Esophagus mucosa (tissue), 1 donor: Measurements from ENCODE around the gene IFI27L2. TPM values are rescaled to one million over a fixed set of nuclear protein-coding genes. Genes with fewer than 3 reads are reported as not detected.

Experiments
- ATAC-seq: fragments of 200-7000 bp; cut with Tn5 transposase; one replicate; pipeline ENCODE4 v1.9.1; 2020
- total RNA-seq: library from RNA; stranded (reverse); gene quantifications from one replicate; pipeline ENCODE4 v1.2.4, GENCODE V29; 2023
- donor health status: DM: yes; HTN: yes; CAD: no.

The IFI27L2 gene
- total RNA-seq, 1 donor from 2014 or later = 30.8 TPM

DNA sequence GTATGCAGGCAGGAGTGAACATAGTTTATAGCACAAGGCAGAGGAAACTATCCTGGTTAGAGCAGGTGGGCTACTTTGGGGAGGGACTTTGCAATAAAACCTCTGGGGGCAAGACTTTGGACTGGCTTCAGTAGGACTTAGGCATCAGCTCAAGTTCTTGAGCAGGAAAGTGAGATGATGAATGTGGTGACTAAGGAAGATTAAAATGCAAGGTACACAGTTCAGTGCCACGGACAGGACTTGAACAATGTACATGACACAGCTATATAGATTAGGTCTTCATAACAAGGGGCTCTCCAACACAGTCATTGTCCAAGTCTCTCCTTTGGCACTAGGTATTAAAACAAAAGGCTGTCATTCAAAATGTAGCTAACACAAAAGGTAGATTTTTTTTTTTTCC is 23.3 kb upstream of the IFI27L2 start:
- no peak for ATAC-seq

DNA sequence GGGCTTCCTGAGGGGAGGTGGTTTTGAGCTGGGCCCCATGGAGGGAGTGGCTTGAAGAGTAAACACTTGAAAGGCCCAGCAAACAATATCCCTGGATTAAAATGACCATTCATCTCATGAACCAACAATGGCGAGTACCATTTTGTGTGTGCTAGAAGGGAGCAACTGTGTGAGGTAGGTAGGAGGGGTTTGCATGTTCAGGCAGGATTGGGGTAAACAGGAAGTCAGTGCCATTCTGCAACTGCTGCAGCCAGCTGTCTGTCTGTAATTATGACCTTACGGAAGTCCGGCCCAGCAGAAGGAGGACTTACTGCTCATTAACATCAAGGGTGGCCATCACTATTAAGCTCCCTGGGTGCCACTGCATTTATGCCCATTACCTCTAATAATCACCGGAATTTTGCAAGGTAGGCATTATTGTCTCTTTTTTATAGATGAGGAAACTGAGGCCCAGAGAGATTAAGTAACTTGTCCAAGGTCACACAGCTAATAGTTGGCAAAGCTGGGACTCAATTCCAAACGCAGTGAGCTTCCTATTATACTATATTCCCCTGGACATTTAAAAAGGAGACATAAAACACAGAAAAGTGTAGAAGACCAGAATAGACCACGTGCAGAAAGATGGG is 16.6 kb upstream of the IFI27L2 start:
- no peak for ATAC-seq

DNA sequence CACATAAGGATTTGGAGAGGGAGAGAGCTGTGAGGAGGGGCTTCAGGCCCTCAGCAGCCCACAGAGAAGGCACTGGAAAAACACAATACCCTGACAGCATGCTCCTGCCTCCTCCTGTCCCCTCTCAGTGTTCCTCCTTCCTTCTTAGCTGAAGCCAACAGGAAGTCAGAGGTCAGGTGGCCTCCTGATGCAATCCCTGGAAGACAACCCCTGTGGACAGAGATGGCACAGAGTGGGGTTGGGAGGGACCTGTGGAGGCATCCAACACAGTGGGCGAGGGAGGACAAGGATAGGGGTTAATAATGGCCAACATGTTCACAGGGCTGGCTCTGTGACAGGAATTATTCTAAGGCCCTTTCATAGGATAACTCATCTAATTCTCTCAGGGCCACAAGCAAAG is 15.4 kb upstream of the IFI27L2 start:
- ATAC-seq = peak; percentile 29

DNA sequence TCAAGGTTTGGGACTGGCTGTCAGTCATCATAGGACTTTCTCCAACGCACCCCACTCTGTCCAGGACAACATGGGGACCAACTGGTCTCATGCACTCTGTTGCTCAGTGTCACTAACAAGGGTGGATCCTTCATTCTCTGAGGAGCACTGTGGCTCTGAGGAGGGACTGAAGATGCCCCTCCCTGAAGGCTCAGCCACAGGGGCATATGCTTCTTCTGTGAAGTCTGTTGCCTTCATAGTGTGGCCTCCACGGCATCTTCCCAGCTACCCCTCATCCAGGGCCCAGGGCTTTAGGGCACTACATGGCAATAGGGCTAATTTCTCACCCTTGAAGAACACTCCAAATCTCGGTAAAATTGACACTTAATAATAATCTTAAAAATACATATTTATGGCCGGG is 14.3 kb upstream of the IFI27L2 start:
- ATAC-seq = peak; percentile 28

DNA sequence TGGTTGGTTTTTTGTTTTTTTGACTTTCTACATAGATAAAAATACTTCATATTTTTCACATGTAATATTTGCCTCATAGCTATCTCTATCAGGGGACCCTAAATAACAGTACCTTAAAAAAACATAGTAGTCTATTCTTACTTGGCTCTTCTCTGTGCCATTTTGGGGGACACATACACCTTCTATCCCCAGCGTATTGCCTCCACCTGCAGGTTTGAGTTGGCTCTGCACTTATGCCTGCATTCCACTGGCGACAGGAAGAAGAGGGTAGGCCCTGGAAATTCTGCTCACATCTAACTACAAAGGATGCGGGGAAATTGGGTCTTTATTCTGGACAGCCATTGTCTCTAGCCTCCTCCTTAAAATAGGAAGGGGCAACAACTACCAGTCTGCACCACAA is 13.8 kb upstream of the IFI27L2 start:
- ATAC-seq = no peak

DNA sequence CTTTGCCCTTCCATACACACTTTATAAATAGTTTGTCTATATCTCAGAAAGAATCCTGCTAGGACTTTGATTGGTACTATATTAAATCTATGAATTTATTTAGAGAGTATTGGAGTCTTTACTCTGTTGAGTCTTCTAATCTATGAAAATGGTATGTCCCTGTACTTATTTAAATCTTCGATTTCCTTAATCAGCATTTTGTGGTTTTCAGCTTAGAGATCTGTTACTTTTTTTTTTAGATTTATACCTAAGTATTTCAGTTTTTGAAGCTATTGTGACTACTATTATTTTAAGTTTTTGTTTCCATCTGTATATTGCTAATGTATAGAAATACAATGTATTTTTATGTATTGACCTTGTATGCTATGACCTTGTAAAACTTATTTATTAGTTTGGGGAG is 13.4 kb upstream of the IFI27L2 start:
- ATAC-seq = no peak

DNA sequence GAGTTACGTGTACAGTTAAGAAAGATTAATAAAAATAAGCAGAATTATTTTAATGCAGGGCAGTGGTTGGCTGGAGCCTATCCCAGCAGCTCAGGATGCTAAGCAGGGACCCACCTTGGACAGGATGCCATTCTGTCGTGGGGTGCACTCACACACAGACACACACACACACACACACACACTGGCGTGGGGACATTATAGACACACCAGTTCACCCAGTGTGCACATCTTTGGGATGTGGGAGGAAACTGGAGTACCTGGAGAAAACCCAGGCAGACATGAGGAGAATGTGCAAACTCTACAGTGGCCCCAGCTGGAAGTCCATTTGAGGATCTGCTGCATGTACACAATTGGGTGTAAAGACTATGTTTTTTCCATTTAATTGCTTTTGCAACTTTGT is 12.8 kb upstream of the IFI27L2 start:
- no peak for ATAC-seq

DNA sequence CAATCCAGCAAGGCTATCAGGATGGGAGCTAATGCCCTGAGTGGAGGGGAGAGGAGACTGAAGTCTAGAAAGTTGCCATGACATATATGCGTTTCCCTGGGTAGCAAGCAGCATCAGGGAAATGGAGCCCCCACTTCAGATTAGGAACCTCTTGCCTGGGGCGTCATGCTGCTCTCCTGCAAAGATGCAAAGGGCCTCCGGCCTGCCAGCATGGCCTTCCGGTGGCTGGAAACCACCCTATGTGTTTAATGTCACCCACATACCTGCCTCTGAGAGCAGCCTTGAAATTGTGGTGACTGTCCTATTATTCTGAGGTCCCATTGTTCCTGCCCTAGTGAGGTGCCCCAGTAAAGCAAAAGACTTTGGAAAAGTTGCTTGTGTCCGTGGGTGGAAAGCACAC is 10.0 kb upstream of the IFI27L2 start:
- ATAC-seq = no peak

DNA sequence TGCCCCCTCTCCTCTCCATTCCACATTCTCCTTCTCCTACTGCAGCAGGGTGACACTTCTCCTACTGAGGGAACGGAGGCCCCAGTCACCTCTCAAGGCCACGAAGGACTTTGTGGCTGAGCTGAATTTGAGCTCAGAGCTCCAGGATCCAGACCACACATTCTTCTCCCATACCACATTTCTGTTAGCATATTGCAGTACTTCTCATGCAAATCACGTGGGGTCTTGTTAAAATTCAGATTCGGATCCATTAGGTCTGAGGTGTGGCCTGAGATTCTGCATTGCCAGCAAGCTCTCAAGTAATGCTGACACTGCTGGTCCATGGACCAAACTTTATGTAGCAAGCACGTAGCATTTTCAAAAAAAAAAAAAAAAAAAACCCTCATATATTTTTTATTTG is 9.6 kb upstream of the IFI27L2 start:
- ATAC-seq = no peak

DNA sequence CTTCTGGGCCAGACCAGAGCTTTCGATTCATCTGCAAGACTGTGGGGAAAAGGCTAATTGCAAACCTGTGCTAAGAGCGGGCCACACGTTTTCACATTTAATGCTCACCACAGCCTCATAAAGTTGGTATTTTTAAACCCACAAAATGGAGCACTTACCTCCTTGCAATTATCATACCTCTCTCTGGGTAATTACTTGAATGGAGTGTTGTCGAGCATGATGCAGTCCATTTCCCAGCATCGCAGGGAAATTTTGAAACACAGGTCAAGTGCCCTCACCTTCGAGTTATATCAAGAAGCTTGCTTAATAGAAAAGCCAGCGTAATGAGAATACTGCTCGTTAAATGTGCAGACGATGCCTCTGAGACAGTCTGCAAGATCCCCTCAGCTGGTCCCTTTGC is 8.8 kb upstream of the IFI27L2 start:
- no peak for ATAC-seq

DNA sequence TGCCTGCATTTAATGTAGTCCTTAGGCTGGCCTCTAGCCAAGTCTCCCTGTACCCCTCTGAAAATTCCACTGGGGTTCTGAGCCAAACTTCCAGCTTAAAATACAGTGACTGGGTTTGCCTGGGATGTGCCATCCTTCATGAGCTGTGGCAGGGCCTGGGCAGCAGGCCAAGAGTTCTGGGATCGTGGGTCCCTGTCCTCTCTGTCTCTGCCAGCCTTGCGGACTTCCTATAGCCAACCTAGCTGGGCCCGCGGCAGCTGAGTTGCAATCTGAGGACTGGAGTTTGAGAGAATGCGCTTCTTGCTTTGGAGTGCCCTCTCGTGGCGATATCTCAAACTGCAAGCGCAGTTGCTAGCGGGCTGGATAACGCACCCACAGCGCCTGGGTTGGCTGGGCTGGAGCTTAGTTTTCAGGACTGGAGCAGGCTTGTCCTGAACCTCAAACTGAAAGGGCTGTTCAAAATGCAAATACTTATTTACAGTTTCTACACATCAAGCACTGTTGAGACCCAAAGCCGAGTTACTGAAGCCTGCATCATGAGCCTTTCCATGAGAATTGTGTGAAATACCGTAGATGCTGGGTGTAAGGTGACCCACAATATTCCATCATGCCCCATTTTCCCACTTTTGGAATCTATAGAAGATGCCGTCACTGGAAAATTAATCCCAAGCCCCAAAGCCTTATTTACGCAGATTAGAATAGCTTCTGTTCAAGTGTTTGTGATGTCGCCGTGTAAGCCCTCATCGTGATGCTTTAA is 7.3 kb upstream of the IFI27L2 start:
- ATAC-seq = peak; percentile 91

DNA sequence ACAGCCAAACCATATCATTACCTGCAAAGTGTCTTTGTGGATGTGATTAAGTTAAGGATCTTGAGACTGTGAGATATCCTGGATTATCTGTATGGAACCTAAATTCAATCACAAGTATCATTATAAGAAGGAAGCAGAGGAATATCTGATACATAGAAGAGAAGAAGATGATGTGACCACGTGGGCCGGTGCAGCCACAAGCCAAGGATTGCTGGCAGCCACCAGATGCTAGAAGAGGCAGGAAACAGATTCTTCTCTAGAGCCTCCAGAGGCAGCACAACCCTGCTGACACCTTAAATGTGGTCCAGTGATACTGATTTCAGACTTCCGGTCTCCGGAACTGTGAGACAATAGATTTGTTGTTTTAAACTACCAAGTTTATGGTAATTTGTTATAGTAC is 6.1 kb upstream of the IFI27L2 start:
- no peak for ATAC-seq

DNA sequence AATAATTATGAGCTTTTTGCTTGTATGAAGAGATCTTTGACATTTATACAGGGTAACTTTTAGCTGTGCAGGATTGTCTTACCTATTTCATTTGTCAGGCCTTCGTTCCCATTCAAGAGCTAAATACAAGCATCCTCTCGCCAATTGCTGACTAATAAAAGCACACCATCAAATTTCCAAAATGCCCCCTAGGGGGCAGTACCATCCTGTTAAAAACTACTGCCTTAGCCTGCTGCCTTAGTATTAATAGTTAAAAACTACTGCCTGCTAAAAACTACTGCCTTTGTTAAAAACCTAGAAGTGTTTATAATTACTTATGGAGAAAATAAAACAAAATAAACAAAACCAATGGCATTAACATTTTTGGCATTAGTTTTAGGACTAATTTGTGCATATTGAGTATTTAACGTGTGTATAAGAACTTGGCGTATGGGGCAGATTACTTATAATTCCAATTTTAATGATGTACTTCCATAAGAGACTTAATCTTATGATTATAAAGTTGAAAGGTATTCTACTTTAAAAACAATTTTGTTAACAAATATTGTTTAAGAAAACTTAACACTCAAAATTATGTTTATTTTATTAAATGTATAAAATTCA is 3.0 kb upstream of the IFI27L2 start:
- ATAC-seq = peak; percentile 35

DNA sequence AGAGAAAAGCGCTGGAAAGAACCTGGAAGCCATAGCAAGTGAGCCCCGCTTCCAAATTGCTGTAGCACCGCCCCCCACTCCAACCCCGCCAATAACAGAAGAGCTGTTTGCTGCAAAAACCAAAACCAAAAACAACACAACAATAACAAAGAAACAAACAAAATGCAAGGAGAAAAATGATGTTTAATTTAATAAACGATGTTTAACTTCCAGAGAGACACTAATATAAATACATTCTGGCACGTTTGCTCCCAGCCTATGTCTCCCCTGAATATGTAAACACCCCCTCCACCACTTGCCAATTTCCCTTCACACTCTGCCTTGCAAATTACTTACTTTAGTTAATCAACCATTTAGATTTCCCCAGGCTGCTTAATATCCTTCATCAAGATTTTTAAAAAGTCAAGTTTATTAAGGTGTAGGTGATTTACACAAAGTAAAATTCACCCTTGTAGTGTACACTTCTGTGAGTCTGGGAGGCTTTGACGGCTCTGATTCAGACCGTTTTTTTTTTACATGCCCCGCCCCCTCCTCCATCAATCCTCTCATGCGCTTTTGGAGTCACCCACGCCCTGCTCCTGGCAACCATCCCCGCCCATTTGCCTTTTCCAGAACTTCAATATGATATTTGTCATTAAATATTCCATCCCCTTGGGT is 482 bp upstream of the IFI27L2 start:
- ATAC-seq = peak; percentile 34

DNA sequence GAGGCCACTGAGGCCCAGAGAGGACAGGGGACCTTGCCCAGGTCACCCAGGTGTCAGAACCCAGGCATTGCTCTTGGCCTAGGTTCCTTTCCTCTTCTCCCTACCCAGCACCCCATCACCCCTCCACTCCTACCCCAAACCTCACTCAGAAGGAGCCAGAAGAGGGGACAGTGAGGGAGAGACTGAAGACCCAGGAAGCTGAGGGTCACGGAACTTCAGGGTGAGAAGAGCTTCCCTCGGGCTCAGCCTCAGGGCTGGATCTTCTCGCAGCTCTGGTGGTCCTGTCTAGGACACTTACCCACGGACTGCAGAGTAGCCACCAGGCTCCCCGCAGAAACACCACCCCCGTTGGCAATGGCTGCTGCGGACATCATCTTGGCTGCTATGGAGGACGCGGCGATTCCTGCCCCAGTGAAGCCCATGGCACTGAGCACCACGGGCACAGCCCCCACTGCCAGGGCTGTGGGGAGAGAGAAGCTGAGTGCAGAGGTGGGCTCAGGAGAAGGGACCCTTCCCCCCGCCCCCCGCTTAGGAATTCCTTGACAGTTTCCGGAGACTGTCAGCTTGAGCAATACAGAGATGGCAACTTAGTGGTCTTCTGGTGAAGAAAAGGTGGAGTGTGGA is 1.1 kb downstream of the IFI27L2 start:
- ATAC-seq = no peak

DNA sequence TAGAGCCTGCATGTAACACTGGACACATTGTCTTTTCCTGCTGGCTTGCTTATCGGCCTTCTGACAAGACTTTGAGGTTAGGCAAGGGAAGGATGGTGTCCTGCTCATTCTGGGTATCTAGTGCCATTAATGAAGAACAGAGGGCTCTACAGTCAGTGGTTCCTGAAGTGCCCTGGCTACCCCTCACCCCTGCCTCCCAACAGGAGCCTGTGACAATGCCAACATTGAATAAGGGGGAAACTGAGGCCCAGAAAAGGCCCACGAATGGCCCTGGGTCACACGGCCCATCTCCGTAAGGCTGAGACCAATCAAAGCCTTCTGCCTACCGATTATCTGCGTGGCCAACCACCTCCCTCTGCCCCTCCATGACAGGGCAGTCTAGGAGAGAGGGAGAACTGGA is 2.1 kb downstream of the IFI27L2 start:
- ATAC-seq = no peak

DNA sequence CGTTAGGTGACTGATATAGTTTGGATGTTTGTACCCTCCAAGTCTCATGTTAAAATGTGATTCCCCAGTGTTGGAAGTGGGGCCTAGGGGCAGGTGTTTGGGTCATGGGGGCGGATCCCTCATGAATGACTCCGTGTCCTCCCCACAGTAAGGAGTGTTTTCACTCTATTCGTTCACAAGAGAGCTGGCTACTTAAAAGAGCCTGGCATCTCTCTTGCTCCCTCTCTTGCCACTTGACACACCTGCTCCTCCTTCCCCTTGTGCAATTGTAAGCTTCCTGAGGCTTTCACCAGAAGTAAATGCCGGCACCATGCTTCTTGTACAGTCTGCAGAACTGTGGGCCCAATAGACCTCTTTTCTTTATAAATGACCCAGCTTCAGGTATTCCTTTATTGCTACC is 2.6 kb downstream of the IFI27L2 start:
- ATAC-seq = no peak

DNA sequence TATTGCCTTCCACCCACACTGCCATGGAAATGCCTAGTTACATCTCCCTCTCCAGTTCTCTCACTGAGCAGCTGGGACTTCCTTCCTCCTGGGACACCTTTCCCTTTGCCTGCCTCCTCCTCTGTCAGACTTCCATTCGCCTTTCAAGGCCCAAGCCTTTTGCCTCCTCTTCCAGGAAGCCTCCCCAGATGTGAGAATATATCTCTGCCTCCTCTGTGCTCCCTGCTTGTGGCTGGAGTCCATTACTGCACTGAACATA is 3.1 kb downstream of the IFI27L2 start:
- no peak for ATAC-seq

DNA sequence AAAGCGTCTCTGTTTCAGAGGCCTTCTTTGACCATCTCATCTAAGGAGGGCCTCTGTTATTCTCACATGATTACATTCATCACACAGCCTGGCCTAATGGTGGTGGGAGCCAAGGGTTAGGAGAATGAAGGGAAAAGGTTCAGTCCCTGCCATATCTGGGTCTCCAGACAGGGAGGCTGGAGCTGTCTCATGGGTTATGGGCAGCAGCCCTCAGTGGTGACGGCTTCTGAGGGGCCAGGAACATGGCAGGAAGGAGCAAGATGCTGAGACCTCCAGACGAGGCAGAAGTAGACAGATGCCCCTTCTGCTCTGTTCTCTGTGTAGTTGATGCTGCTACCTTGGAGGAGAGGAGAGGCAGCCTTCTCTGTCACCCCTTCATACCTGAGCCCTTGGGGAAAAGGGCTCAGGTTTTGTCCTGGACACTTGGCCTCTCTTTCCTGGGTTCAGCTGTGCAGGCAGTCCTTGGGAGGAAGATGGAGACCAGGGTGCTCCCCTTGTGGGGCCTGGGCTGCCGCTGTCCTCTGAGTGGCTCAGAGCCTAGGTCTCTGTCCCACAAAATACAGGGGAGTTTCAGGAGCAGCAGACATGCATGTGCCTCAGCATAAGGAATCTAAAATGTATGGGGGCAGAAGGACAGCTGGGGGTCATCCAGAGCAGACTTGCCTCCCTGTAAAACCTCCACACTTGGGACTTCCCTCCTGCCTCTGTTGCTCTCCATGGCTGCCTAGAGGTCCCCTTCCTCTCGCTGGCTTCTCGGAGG is 3.6 kb downstream of the IFI27L2 start:
- ATAC-seq = no peak

DNA sequence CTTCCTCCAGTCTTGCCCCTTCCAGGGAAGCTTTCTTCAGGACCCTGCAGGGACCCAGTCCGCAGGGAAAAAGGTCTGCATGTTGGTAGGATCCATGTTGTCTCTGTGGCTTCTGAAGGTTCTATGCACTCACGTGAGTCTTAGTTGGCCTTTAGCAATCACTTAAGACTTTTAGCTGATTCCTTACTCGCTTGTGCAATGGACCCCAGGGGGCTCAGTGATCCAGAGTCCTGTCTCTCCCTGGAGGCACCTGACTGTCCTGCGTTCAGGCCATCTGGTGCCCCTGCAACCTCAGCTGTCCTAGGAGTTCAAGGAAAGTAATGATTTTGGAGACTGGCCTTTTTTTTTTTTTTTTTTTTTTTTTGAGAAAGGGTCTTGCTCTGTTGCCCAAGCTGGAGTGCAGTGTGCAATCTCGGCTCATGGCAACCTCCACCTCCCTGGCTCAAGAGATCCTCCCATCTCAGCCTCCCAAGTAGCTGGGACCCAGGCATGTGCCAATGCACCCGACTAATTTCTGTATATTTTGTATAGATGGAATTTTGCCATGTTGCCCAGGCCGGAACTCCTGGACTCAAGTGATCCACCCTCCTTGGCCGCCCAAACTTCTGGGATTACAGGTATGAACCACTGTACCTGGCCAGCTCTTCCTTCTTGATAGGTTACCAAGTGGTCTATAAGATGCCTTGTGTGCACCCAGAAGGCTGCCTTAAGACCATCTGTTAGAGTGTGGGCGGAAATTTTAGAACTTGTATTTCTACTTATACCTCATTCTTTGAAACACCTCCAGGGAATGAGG is 4.6 kb downstream of the IFI27L2 start:
- ATAC-seq = no peak

DNA sequence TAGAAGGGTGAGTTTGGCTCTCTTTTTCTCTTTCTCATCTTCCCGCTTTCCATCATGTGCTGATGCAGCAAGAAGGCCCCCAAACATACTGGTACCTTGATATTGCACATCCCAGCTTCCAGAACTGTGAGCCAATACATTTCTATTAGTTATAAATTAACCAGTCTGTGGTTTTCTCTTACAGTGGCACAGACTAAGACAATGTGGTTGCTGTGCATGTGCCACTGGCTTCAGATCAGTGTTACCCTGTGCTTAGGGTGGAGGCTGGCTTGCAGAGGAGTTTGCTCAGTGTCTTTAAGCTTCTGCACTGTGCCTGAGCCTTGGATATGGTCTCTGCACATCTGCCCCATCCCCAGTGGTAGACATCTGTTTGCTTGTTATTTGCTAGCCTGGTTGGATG is 5.5 kb downstream of the IFI27L2 start:
- ATAC-seq = no peak

DNA sequence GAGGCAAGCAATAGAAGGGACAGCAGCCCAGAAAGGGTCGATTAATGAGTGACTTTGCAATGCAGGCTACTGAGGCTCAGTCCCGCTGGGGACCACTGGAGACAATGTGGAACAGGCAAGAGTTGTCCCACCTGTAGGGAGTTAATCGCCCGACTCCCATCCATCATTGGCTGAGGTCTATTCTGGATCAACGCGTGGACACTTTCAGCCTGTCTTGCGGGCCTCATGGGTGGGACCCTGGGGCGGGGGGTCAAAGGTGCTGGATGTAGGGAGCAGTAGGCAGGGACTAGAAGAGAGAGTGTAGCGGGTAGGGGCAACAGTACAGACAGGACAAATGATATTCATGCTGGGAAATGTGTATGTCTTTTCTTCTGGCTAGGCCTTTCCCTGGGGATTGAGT is 6.1 kb downstream of the IFI27L2 start:
- no peak for ATAC-seq
